ENCODE data around the gene ARAP3. TPM values are rescaled to one million over a fixed set of nuclear protein-coding genes. Genes with fewer than 3 reads are reported as not detected.
A peak's percentile ranks its signal among the peaks of the same experiment; 100 is the strongest.

Gene ARAP3
- total and polyA plus RNA-seq, 9 of the 15 experiments (the other 6 are each of a cell fraction or from before 2014, with no cell fraction given) = 0.83 to 25.7 (median 6.4) TPM

DNA sequence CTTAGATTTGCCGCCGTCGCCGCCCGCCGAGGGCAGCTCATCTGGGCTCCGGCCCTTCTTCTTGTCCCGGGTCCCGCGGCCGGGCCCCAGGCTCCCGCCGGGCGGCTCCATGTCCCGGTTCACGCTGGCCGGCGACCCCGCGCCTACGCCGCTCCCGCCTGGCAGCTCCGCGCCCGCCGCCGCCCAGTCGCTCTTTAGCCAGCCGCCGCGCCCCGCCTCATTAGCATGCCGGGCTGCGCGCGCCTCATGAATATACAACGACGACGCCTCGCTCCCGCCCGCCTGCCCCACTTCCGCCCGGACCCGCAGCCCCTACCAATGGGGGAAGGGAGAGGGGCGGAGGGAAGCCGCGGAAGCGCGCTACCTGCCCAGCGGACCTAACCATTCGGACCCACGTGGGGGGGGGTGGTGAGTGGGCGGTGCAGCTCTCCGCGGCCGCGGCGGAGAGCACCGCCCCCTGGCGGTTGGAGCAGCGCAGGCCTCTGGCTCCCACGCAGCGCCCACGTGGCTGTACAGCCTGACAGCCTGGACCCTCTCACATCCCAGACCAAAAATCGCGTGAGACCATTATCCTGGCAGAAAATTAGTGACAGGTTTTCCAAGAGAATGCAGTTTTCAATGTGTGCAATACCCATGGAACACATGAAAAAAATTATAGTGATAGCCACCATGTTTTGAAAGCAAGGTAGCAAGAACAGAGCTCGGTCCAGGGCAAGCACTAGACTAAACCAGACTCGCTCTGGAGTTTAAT is 63.1 kb downstream of the ARAP3 start, which contains the start of gene DIAPH1 (continued):
- TF ChIP-seq EHMT2 (IDR thresholded peaks at IDR 0.05) (no peak), SREBF1 (IDR thresholded peaks at IDR 0.05; ENCODE audit: borderline replicate concordance, low read depth, low read length) (peak; percentile 89; the same call in 1 of the 2 replicates), CCNT2 (IDR thresholded peaks at IDR 0.05; ENCODE audit: borderline replicate concordance, extremely low read depth, insufficient read length, low read depth, low read length) (peak; percentile 96), TAF1 (IDR thresholded peaks at IDR 0.05; ENCODE audit: control insufficient read depth, extremely low read depth, insufficient read depth, low read length, severe bottlenecking) (peak; percentile 90), CTBP1 (IDR thresholded peaks at IDR 0.05; ENCODE audit: borderline replicate concordance) (peak; percentile 94), CBX5 (IDR thresholded peaks at IDR 0.05; ENCODE audit: borderline replicate concordance, low read depth) (no peak), ZNF134 (CRISPR knock-in tag; conservative IDR thresholded peaks at IDR 0.05) (no peak), NR1H2 (CRISPR knock-in tag; IDR thresholded peaks at IDR 0.05) (no peak), BACH1 (tag; IDR thresholded peaks at IDR 0.05) (no peak), SMAD1 (IDR thresholded peaks at IDR 0.05; ENCODE audit: low read depth, low read length, partially characterized antibody) (no peak), ZNF3 (CRISPR knock-in tag; IDR thresholded peaks at IDR 0.05) (no peak), NFYB (IDR thresholded peaks at IDR 0.05; ENCODE audit: extremely low read depth, insufficient read length) (no peak), MEF2D (tag; conservative IDR thresholded peaks at IDR 0.05; ENCODE audit: low read depth) (no peak), IRF2 (CRISPR knock-in tag; IDR thresholded peaks at IDR 0.05) (no peak)
- TF ChIP-seq, protein P1, sequence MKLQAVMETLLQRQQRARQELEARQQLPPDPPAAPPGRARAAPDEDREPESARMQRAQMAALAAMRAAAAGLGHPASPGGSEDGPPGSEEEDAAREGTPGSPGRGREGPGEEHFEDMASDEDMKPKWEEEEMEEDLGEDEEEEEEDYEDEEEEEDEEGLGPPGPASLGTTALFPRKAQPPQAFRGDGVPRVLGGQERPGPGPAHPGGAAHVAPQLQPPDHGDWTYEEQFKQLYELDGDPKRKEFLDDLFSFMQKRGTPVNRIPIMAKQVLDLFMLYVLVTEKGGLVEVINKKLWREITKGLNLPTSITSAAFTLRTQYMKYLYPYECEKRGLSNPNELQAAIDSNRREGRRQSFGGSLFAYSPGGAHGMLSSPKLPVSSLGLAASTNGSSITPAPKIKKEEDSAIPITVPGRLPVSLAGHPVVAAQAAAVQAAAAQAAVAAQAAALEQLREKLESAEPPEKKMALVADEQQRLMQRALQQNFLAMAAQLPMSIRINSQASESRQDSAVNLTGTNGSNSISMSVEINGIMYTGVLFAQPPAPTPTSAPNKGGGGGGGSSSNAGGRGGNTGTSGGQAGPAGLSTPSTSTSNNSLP (IDR thresholded peaks at IDR 0.05; ENCODE audit: borderline replicate concordance, low read depth, low read length) = no peak
- TF ChIP-seq, protein P2, sequence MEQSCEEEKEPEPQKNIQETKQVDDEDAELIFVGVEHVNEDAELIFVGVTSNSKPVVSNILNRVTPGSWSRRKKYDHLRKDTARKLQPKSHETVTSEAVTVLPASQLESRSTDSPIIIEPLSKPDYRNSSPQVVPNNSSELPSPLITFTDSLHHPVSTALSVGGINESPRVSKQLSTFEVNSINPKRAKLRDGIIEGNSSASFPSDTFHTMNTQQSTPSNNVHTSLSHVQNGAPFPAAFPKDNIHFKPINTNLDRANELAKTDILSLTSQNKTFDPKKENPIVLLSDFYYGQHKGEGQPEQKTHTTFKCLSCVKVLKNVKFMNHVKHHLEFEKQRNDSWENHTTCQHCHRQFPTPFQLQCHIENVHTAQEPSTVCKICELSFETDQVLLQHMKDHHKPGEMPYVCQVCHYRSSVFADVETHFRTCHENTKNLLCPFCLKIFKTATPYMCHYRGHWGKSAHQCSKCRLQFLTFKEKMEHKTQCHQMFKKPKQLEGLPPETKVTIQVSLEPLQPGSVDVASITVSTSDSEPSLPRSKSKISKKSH (CRISPR knock-in tag; IDR thresholded peaks at IDR 0.05) = no peak
- TF ChIP-seq, protein P3, sequence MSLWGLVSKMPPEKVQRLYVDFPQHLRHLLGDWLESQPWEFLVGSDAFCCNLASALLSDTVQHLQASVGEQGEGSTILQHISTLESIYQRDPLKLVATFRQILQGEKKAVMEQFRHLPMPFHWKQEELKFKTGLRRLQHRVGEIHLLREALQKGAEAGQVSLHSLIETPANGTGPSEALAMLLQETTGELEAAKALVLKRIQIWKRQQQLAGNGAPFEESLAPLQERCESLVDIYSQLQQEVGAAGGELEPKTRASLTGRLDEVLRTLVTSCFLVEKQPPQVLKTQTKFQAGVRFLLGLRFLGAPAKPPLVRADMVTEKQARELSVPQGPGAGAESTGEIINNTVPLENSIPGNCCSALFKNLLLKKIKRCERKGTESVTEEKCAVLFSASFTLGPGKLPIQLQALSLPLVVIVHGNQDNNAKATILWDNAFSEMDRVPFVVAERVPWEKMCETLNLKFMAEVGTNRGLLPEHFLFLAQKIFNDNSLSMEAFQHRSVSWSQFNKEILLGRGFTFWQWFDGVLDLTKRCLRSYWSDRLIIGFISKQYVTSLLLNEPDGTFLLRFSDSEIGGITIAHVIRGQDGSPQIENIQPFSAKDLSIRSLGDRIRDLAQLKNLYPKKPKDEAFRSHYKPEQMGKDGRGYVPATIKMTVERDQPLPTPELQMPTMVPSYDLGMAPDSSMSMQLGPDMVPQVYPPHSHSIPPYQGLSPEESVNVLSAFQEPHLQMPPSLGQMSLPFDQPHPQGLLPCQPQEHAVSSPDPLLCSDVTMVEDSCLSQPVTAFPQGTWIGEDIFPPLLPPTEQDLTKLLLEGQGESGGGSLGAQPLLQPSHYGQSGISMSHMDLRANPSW (CRISPR knock-in tag; IDR thresholded peaks at IDR 0.05) = 0 out of 2 replicates have a peak, but pooled peaks have one; percentile 85
- TF ChIP-seq, protein P4, sequence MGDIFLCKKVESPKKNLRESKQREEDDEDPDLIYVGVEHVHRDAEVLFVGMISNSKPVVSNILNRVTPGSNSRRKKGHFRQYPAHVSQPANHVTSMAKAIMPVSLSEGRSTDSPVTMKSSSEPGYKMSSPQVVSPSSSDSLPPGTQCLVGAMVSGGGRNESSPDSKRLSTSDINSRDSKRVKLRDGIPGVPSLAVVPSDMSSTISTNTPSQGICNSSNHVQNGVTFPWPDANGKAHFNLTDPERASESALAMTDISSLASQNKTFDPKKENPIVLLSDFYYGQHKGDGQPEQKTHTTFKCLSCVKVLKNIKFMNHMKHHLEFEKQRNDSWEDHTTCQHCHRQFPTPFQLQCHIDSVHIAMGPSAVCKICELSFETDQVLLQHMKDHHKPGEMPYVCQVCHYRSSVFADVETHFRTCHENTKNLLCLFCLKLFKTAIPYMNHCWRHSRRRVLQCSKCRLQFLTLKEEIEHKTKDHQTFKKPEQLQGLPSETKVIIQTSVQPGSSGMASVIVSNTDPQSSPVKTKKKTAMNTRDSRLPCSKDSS (IDR thresholded peaks at IDR 0.05; ENCODE audit: low read depth, partially characterized antibody) = no peak
- TF ChIP-seq, protein P5, sequence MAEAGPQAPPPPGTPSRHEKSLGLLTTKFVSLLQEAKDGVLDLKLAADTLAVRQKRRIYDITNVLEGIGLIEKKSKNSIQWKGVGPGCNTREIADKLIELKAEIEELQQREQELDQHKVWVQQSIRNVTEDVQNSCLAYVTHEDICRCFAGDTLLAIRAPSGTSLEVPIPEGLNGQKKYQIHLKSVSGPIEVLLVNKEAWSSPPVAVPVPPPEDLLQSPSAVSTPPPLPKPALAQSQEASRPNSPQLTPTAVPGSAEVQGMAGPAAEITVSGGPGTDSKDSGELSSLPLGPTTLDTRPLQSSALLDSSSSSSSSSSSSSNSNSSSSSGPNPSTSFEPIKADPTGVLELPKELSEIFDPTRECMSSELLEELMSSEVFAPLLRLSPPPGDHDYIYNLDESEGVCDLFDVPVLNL (CRISPR knock-in tag; IDR thresholded peaks at IDR 0.05; ENCODE audit: low read depth) = no peak

All from K562 (cell line).